HepG2 (cell line): ENCODE measurements around the gene SCAPER. TPM values are rescaled to one million over a fixed set of nuclear protein-coding genes. Genes with fewer than 3 reads are reported as not detected.

Experiments
- ATAC-seq: fragments of 200-7000 bp; cut with Tn5 transposase; 3 replicates; pipeline ENCODE4 v1.9.1; 2020; ENCODE audit warnings: mild to moderate bottlenecking, moderate library complexity
- BruUV-seq: library from RNA; stranded (reverse); fragments of 400-500 nt; replicated peaks from 2 replicates; lab custom pipeline; 2021; lab: Mats Ljungman, UMichigan
- CTCF ChIA-PET: fragments of 300-600 bp; formaldehyde crosslinking; extraction: SDS; loops from one replicate; lab custom pipeline; 2021; ENCODE audit warnings: low total read pairs, inconsistent platforms, low intra/inter-chr PET ratio; lab: Yijun Ruan, JAX
- POLR2A ChIA-PET: fragments of 350-600 bp; sonication (Branson Sonifier 250); formaldehyde crosslinking; loops from one replicate; lab custom pipeline; 2020; ENCODE audit warnings: antibody characterized with exemption, inconsistent platforms; lab: Yijun Ruan, JAX
- DNase-seq: peaks from one replicate; pipeline ENCODE4 v3.0.0-alpha.2; 2015; ENCODE audit warnings: low spot score
- FAIRE-seq: peaks from 3 replicates; lab custom pipeline; 2011; peaks lifted over from hg19 to GRCh38; lab: Jason Lieb, UNC
- H2AFZ ChIP-seq: one replicate; pipeline ENCODE4 v1.6.1; 2011; ENCODE audit warnings: low read length, inconsistent platforms
- H3K27ac ChIP-seq: fragments of 300-600 bp; 3 replicates; pipeline ENCODE4 v1.8.0; 2011; ENCODE audit warnings: mixed run types, mild to moderate bottlenecking, mixed read lengths, low read length, inconsistent platforms; ENCODE audit not compliant: insufficient read depth; ENCODE audit errors: extremely low read length
- H3K27me3 ChIP-seq, 2 experiments: fragments of 200-600 bp in 1 of 2; 2 replicates in 1 of 2; 3 replicates in 1 of 2; pipeline versions ENCODE4 v1.6.0 to v1.8.0; 2011; ENCODE audit warnings: low read length in 2 of 2, mild to moderate bottlenecking in 2 of 2, moderate library complexity in 2 of 2, inconsistent platforms in 1 of 2; ENCODE audit not compliant: insufficient read depth in 2 of 2, control insufficient read depth in 1 of 2
- H3K36me3 ChIP-seq, 2 experiments: fragments of 200-600 bp in 1 of 2; replicated peaks in 1 of 2; 2 replicates in 1 of 2; 3 replicates in 1 of 2; pipeline versions ENCODE4 v1.5.1 to v1.8.0; 2011; ENCODE audit warnings: low read length in 2 of 2, inconsistent platforms in 1 of 2; ENCODE audit not compliant: insufficient read depth in 2 of 2, control insufficient read depth in 1 of 2
- H3K4me1 ChIP-seq: 2 replicates; pipeline ENCODE4 v1.5.1; 2012; ENCODE audit warnings: low read length, inconsistent platforms; ENCODE audit not compliant: insufficient read depth
- H3K4me2 ChIP-seq: 2 replicates; pipeline ENCODE4 v1.6.0; 2011; ENCODE audit warnings: low read depth, low read length, inconsistent platforms
- H3K4me3 ChIP-seq, 3 experiments: fragments of 200-600 bp in 1 of 3; sonication (generic), shearing (Covaris generic) in 1 of 3; replicated peaks in 1 of 3; 2 replicates each; pipeline ENCODE4 v1.5.1; 2011 to 2016; ENCODE audit warnings: low read length in 3 of 3, inconsistent platforms in 2 of 3, low read depth in 2 of 3, mild to moderate bottlenecking in 2 of 3, control low read depth in 1 of 3, mixed read lengths in 1 of 3; ENCODE audit not compliant: insufficient read depth in 1 of 3
- H3K79me2 ChIP-seq: one replicate; pipeline ENCODE4 v1.6.1; 2011; ENCODE audit warnings: low read length, inconsistent platforms; ENCODE audit not compliant: insufficient read depth
- H3K9ac ChIP-seq: 2 replicates; pipeline ENCODE4 v1.6.0; 2011; ENCODE audit warnings: mild to moderate bottlenecking, low read depth, low read length, inconsistent platforms; ENCODE audit not compliant: insufficient read depth
- H3K9me3 ChIP-seq: 2 replicates; pipeline ENCODE4 v1.5.1; 2012; ENCODE audit warnings: mild to moderate bottlenecking, low read length
- H4K20me1 ChIP-seq: 2 replicates; pipeline ENCODE4 v1.6.0; 2011; ENCODE audit warnings: inconsistent platforms, mild to moderate bottlenecking, low read length, moderate library complexity; ENCODE audit not compliant: insufficient read depth
- FOXM1 ChIP-seq: sonication (generic); formaldehyde crosslinking; IDR thresholded peaks from 2 replicates; pipeline ENCODE4 v1.5.0; 2020; ENCODE audit warnings: missing genetic modification reagents
- RELA ChIP-seq: sonication (generic); formaldehyde crosslinking; IDR thresholded peaks from 2 replicates; pipeline ENCODE4 v1.4.0; 2020; ENCODE audit warnings: missing genetic modification reagents
- SMYD3 ChIP-seq: sonication (generic); formaldehyde crosslinking; IDR thresholded peaks from 2 replicates; pipeline ENCODE4 v1.8.1; 2023; ENCODE audit warnings: mild to moderate bottlenecking, missing genetic modification reagents
- SRF ChIP-seq: IDR thresholded peaks from 2 replicates; pipeline ENCODE4 v1.6.1; 2011; ENCODE audit warnings: mild to moderate bottlenecking, low read depth, low read length, moderate library complexity
- ZBTB7A ChIP-seq: sonication (generic); formaldehyde crosslinking; IDR thresholded peaks from 2 replicates; pipeline ENCODE4 v1.8.0; 2022; ENCODE audit warnings: mild to moderate bottlenecking, missing genetic modification reagents
- ZNF891 ChIP-seq: sonication (generic); formaldehyde crosslinking; IDR thresholded peaks from 2 replicates; pipeline ENCODE4 v1.5.0; 2020; ENCODE audit warnings: mild to moderate bottlenecking, missing genetic modification reagents
- WGBS: methylation state at CpG from one replicate; pipeline ENCODE4 v1.1.6; 2017; ENCODE audit warnings: low lambda C conversion rate; 5-methylcytosine and 5-hydroxymethylcytosine counted together
- in situ Hi-C: cut with HindIII; loops from 2 replicates; pipeline ENCODE4 v1.10.0; 2017; ENCODE audit warnings: low pct_unique_long_range_greater_than_20kb; ENCODE audit not compliant: extremely low pct_ligation_motif_present
- intact Hi-C: fragments of 100-400 bp; cut with micrococcal nuclease; formaldehyde crosslinking; loops from one replicate; pipeline ENCODE4 v1.10.0; 2022; ENCODE audit not compliant: unreplicated experiment
- polyA plus RNA-seq, 8 experiments: library from polyadenylated mRNA; depleted of rRNA in 3 of 8; stranded (reverse) in 7 of 8; unstranded in 1 of 8; fragments of >200 nt; fragmentation: Illumina TruSeq in 4 of 8; extraction: Trizol in 4 of 8; gene quantifications; 2 replicates each; pipeline versions ENCODE4 v1.2.1 to v1.2.3, GENCODE V29; 2011 to 2016; ENCODE audit warnings: low read depth in 4 of 8, missing spikeins in 1 of 8, mixed read lengths in 1 of 8; ENCODE audit not compliant: insufficient read depth in 1 of 8
- total RNA-seq, 5 experiments: library from RNA; depleted of rRNA; stranded (reverse); fragments of >200 nt; fragmentation: Illumina TruSeq; extraction: Trizol; gene quantifications; 2 replicates each; pipeline ENCODE4 v1.2.3, GENCODE V29; 2016; ENCODE audit warnings: low read depth in 1 of 5
- TF ChIP-seq, protein P1 (sequence below): sonication (generic); formaldehyde crosslinking; IDR thresholded peaks from 2 replicates; pipeline ENCODE4 v1.4.0; 2020; ENCODE audit warnings: mild to moderate bottlenecking, missing genetic modification reagents
- TF ChIP-seq, protein P2 (sequence below): sonication (generic); formaldehyde crosslinking; IDR thresholded peaks from one replicate; pipeline ENCODE4 v1.5.1; 2020; ENCODE audit warnings: mild to moderate bottlenecking, missing genetic modification reagents; ENCODE audit errors: not compliant biosample characterization

The SCAPER gene
- total and polyA plus RNA-seq, 2 of the 13 experiments (the other 11 are each of a cell fraction or from before 2014, with no cell fraction given), result 4.3 to 10.5 TPM

DNA sequence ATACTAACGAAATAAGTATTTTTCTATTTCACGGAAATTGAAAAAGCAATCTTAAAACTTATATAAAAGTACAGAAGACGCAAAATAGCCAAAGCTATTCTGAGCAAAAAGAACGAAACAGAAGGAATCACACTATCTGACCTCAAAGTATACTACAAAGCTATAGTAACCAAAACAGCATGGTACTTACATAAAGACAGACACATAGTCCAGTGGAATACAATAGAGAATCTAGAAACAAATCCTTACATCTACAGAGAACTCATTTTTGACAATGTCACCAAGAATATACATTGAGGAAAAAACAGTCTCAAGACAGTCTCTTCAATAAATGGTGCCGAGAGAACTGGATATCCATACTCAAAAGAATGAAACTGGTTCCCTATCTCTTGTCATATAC, 322.6 kb downstream of the SCAPER start:
- no TSS peak for BruUV-seq
- CTCF ChIA-PET, result no interaction called here
- WGBS, result 87% methylated on average over 5 of the region's 5 CpGs

More for the DNA sequence above, 322.6 kb downstream of the SCAPER start:
- POLR2A ChIA-PET, result no interaction called here
- TF ChIP-seq ZNF891 (CRISPR knock-in tag) (no peak), SRF (no peak), ZBTB7A (CRISPR knock-in tag) (no peak), RELA (CRISPR knock-in tag) (no peak), SMYD3 (CRISPR knock-in tag) (no peak), FOXM1 (CRISPR knock-in tag) (no peak)
- TF ChIP-seq, protein P1, sequence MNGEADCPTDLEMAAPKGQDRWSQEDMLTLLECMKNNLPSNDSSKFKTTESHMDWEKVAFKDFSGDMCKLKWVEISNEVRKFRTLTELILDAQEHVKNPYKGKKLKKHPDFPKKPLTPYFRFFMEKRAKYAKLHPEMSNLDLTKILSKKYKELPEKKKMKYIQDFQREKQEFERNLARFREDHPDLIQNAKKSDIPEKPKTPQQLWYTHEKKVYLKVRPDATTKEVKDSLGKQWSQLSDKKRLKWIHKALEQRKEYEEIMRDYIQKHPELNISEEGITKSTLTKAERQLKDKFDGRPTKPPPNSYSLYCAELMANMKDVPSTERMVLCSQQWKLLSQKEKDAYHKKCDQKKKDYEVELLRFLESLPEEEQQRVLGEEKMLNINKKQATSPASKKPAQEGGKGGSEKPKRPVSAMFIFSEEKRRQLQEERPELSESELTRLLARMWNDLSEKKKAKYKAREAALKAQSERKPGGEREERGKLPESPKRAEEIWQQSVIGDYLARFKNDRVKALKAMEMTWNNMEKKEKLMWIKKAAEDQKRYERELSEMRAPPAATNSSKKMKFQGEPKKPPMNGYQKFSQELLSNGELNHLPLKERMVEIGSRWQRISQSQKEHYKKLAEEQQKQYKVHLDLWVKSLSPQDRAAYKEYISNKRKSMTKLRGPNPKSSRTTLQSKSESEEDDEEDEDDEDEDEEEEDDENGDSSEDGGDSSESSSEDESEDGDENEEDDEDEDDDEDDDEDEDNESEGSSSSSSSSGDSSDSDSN (CRISPR knock-in tag), result no peak
- TF ChIP-seq, protein P2, sequence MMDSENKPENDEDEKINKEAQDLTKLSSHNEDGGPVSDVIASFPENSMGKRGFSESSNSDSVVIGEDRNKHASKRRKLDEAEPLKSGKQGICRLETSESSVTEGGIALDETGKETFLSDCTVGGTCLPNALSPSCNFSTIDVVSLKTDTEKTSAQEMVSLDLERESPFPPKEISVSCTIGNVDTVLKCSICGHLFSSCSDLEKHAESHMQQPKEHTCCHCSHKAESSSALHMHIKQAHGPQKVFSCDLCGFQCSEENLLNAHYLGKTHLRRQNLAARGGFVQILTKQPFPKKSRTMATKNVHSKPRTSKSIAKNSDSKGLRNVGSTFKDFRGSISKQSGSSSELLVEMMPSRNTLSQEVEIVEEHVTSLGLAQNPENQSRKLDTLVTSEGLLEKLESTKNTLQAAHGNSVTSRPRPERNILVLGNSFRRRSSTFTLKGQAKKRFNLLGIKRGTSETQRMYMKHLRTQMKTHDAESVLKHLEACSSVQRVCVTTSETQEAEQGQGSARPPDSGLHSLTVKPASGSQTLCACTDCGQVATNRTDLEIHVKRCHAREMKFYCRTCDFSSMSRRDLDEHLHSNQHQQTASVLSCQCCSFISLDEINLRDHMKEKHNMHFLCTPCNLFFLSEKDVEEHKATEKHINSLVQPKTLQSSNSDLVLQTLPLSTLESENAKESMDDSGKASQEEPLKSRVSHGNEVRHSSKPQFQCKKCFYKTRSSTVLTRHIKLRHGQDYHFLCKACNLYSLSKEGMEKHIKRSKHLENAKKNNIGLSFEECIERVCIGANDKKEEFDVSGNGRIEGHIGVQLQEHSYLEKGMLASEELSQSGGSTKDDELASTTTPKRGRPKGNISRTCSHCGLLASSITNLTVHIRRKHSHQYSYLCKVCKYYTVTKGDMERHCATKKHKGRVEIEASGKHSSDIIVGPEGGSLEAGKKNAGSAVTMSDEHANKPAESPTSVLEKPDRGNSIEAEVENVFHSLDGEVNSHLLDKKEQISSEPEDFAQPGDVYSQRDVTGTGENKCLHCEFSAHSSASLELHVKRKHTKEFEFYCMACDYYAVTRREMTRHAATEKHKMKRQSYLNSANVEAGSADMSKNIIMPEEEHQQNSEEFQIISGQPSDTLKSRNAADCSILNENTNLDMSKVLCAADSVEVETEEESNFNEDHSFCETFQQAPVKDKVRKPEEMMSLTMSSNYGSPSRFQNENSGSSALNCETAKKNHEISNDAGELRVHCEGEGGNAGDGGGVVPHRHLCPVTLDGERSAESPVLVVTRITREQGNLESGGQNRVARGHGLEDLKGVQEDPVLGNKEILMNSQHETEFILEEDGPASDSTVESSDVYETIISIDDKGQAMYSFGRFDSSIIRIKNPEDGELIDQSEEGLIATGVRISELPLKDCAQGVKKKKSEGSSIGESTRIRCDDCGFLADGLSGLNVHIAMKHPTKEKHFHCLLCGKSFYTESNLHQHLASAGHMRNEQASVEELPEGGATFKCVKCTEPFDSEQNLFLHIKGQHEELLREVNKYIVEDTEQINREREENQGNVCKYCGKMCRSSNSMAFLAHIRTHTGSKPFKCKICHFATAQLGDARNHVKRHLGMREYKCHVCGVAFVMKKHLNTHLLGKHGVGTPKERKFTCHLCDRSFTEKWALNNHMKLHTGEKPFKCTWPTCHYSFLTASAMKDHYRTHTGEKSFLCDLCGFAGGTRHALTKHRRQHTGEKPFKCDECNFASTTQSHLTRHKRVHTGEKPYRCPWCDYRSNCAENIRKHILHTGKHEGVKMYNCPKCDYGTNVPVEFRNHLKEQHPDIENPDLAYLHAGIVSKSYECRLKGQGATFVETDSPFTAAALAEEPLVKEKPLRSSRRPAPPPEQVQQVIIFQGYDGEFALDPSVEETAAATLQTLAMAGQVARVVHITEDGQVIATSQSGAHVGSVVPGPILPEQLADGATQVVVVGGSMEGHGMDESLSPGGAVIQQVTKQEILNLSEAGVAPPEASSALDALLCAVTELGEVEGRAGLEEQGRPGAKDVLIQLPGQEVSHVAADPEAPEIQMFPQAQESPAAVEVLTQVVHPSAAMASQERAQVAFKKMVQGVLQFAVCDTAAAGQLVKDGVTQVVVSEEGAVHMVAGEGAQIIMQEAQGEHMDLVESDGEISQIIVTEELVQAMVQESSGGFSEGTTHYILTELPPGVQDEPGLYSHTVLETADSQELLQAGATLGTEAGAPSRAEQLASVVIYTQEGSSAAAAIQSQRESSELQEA, result no peak
- in situ Hi-C loops (no loop called here), intact Hi-C loops (loop anchor here (5.0 kb wide), 1 partner anchor 115 kb away; no protein-coding TSS in a partner anchor)
- DNase-seq (no peak), FAIRE-seq (no peak), ATAC-seq (no peak)
- H3K4me2 ChIP-seq, result no peak overlapping the region
- H3K79me2 ChIP-seq, result no peaks in the 10 kb centered on the region
- H3K9me3 ChIP-seq, result peaks cover 4% of the 10 kb centered on the region; the same call in 1 of the 2 replicates
- no peaks in the 10 kb centered on the region for H4K20me1 ChIP-seq
- no peaks in the 10 kb centered on the region for H3K27me3 ChIP-seq
- no peak overlapping the region for H3K27ac ChIP-seq
- peaks cover 9% of the 10 kb centered on the region for H3K4me1 ChIP-seq
- no peak overlapping the region for H2AFZ ChIP-seq
- no peak overlapping the region for H3K9ac ChIP-seq
- H3K36me3 ChIP-seq, result no peaks in the 10 kb centered on the region
- no peak overlapping the region for H3K4me3 ChIP-seq
